ENCODE results near the gene TRIM65. TPM values are rescaled to one million over a fixed set of nuclear protein-coding genes. Genes with fewer than 3 reads are reported as not detected.

Gene TRIM65
- total and polyA plus RNA-seq, 2 of the 13 experiments (the other 11 are each of a cell fraction or from before 2014, with no cell fraction given) = 10.3 to 22.4 TPM

- TF ChIP-seq ZNF318 (CRISPR knock-in tag; IDR thresholded peaks at IDR 0.05) = no peak
- no peak for TF ChIP-seq GATAD1 (CRISPR knock-in tag; IDR thresholded peaks at IDR 0.05)
- no peak for TF ChIP-seq KLF16 (CRISPR knock-in tag; IDR thresholded peaks at IDR 0.05)
- TF ChIP-seq MTF2 (CRISPR knock-in tag; IDR thresholded peaks at IDR 0.05; ENCODE audit: borderline replicate concordance) = no peak
- TF ChIP-seq GPN1 (CRISPR knock-in tag; IDR thresholded peaks at IDR 0.05; ENCODE audit: borderline replicate concordance) = peak; percentile 44; the same call in 1 of the 2 replicates
- no peak for TF ChIP-seq CENPBD1 (CRISPR knock-in tag; IDR thresholded peaks at IDR 0.05; ENCODE audit: borderline replicate concordance, low read depth)
- peak; percentile 6; the same call in 1 of the 2 replicates for TF ChIP-seq FOSL2 (CRISPR knock-in tag; IDR thresholded peaks at IDR 0.05)
- peak; percentile 77; the same call in 1 of the 2 replicates for TF ChIP-seq ZBTB1 (CRISPR knock-in tag; IDR thresholded peaks at IDR 0.05; ENCODE audit: borderline replicate concordance)
- TF ChIP-seq ZNF577 (CRISPR knock-in tag; IDR thresholded peaks at IDR 0.05; ENCODE audit: borderline replicate concordance, low read depth) = no peak
- 0 out of 2 replicates have a peak, but pooled peaks have one; percentile 6 for TF ChIP-seq ZNF672 (CRISPR knock-in tag; IDR thresholded peaks at IDR 0.05)
- TF ChIP-seq ZNF615 (CRISPR knock-in tag; IDR thresholded peaks at IDR 0.05; ENCODE audit: borderline replicate concordance) = no peak
- no peak for TF ChIP-seq ATF1 (CRISPR knock-in tag; IDR thresholded peaks at IDR 0.05)
- TF ChIP-seq ZNF792 (CRISPR knock-in tag; IDR thresholded peaks at IDR 0.05) = no peak
- no peak for TF ChIP-seq ZNF292 (CRISPR knock-in tag; IDR thresholded peaks at IDR 0.05; ENCODE audit: borderline replicate concordance, low read depth)
- TF ChIP-seq ARNT2 (CRISPR knock-in tag; IDR thresholded peaks at IDR 0.05; ENCODE audit: low read depth) = peak; percentile 12; the same call in 1 of the 2 replicates
- no peak for TF ChIP-seq ZNF30 (CRISPR knock-in tag; IDR thresholded peaks at IDR 0.05)
- 0 out of 2 replicates have a peak, but pooled peaks have one; percentile 16 for TF ChIP-seq PAWR (CRISPR knock-in tag; IDR thresholded peaks at IDR 0.05; ENCODE audit: borderline replicate concordance)
- TF ChIP-seq IRF9 (CRISPR knock-in tag; IDR thresholded peaks at IDR 0.05; ENCODE audit: borderline replicate concordance) = no peak
- TF ChIP-seq ZNF326 (CRISPR knock-in tag; IDR thresholded peaks at IDR 0.05; ENCODE audit: borderline replicate concordance) = no peak; the same call in 1 of the 2 replicates
Measured at GRCh38 chr17:75875940-75876189, 20.9 kb downstream of the TRIM65 start (continued).

All from HepG2 (cell line).